Non-pigmented ciliary epithelial cell (primary cell): ENCODE data around the gene IFITM10.
"Not testable (repeated sequence)": the region's sequence is repeated elsewhere in the genome, so short reads cannot be mapped to it uniquely, and the experiment has no call there.

Experiments used
- DNase-seq: peaks from one replicate; pipeline ENCODE4 v3.0.0-alpha.2; 2010; ENCODE audit warnings: low read depth

IFITM10 gene

GRCh38 chr11:1691878-1692707 is 58.3 kb downstream of the IFITM10 start:
- DNase-seq = no peak

GRCh38 chr11:1691026-1691877 is 59.1 kb downstream of the IFITM10 start:
- no peak for DNase-seq

GRCh38 chr11:1690167-1691025 is 60.0 kb downstream of the IFITM10 start:
- no peak for DNase-seq

DNA sequence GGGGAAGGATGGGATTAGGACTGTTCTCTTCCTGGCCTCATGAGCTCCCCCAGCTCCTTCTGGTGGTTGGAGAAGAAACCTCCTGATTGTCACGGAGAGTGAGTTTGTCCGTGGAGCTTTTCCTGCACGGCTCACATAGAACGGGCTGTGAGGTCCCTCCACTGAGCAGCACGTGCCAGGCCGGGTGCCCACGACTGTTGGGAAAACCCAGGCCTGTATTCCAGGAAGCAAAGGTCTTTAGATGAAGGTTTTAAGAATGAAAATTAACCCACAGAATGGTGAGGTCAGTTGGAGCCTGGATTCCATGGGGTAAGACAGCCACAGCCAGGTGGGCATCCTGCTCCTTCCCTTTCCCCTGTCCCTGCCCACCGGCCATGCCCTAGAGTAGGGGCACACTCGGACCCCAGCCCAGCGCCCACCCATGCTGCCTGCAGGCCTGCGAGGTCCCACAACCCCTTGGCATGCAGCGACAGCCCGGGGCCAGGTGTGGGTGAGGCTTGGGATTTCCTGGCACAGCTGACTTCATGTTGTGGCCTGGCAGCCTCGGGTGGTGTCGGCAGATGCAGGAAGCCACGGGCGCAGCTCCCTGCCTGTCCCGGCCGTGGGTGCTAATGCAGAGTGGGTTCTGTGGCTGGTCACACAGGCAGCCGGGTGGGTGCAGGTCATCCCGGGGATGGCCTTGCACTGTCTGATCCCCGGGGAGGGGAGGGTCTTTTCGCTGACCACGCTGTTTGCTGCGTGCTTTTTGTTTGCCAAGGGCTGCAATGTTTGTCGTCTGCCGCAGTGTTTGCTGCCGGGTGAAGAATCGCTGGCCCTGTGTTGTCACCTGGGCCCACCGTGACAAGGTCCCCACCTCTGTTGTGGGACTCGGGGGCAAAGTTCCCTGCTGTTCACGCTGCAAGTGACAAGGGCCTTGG is 60.9 kb downstream of the IFITM10 start:
- not testable (repeated sequence) for DNase-seq

DNA sequence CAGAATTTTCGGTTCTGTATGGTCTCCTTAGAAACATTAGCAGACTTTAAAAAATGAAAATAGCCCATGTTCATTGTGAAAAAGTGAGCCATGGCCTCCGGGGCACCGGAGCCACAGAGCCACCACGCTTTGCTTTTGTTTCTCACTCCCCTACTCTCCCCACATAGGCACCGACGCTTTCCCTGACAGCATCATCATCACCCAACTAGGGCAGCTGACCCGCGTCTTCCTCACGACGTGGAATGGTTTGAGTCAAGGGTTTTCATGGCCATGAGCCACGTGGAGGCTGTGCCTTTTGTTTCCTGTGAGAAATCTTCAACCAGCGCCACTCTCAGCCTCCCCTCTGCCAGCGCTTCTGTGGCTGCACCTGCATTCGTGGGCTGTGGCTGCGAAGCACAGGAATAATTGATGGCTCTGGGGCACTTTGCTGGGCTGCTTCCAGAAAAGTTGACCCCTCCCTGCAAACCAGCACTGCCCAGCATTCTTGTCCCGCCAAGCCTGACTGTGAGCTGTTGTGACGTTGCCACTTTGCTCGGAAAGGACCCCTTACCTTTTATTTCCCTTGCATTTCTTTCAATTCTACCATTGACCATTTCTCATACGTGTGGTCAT is 62.0 kb downstream of the IFITM10 start:
- not testable (repeated sequence) for DNase-seq

GRCh38 chr11:1686220-1686619 is 64.2 kb downstream of the IFITM10 start:
- not testable (repeated sequence) for DNase-seq

DNA sequence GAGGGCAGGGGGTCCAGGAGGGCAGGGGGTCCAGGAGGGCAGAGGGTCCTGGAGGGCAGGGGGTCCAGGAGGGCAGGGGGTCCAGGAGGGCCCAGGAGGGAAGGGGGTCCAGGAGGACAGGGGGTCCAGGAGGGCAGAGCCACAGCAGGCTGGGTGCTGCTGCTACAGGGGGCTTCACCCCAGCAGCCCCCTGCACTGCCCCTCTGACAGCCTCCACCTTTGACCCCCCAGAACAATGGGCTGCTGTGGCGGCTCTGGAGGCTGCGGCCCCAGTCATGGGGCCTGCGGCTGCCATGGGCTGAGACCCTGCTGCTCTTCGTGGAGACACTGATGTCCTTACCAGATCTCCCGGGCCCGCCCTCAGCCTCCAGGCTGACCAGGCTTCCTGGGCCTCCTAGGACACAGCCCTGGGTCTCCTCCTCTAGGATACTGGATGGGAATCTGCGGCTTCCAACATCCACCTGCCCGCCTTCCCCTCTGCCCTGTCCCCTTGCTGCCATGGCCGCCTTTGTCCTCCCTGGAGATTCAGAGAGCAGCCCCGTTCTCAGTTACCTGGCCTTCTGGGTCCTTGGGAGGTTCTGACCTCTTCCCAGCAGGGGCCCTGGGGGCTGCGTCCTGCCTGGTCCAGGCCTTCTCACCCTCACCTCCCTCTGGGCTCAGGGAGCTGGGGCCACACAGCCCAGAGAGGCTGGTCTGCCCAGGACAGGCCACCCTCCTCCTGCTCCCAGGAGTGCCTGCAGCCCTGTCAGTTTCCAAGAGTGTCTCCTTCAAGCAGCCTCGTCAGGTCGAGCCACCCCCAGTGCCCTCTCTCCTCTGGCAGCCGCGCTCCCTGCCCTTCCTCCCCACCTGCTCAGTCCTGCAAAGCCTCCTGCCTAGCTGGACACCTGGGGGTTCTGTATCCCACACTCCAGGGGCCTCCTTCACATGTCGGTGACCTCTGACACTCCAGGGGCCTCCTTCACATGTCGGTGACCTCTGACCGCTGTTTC is 65.2 kb downstream of the IFITM10 start:
- DNase-seq = not testable (repeated sequence)

- DNase-seq = not testable (repeated sequence)
Measured at GRCh38 chr11:1683904-1684572, 66.4 kb downstream of the IFITM10 start.

- not testable (repeated sequence) for DNase-seq
Measured at GRCh38 chr11:1683216-1683615, 67.2 kb downstream of the IFITM10 start.
